Measurements from ENCODE around the gene CNIH4.

Gene CNIH4

GRCh38 chr1:224328644-224329043 lies 28.0 kb upstream of the CNIH4 start:
- DNase-seq (ENCODE audit: low read depth), result no peak
- peak overlapping the region; percentile 94 for H3K4me3 ChIP-seq (replicated peaks; ENCODE audit: low read depth, low read length)
- no peak for TF ChIP-seq CTCF (IDR thresholded peaks at IDR 0.05; ENCODE audit: low read length, missing control alignments)

GRCh38 chr1:224329484-224329841 lies 27.2 kb upstream of the CNIH4 start:
- H3K4me3 ChIP-seq (replicated peaks; ENCODE audit: low read depth, low read length), result peak overlapping the region; percentile 94
- no peak for TF ChIP-seq CTCF (IDR thresholded peaks at IDR 0.05; ENCODE audit: low read length, missing control alignments)
- no peak for DNase-seq (ENCODE audit: low read depth)

- no peak for TF ChIP-seq CTCF (IDR thresholded peaks at IDR 0.05; ENCODE audit: low read length, missing control alignments)
- H3K4me3 ChIP-seq (replicated peaks; ENCODE audit: low read depth, low read length), result peak within 1 kb of the TSS; percentile 94
- peak; percentile 89 for DNase-seq (ENCODE audit: low read depth)
Observed at GRCh38 chr1:224329842-224330753, 26.6 kb upstream of the CNIH4 start, which contains the start of gene NVL. Gene NVL (minus strand): TSS chr1:224330172. CDS start chr1:224330127, 45 bp downstream.

- DNase-seq (ENCODE audit: low read depth), result no peak
- TF ChIP-seq CTCF (IDR thresholded peaks at IDR 0.05; ENCODE audit: low read length, missing control alignments), result no peak
- H3K4me3 ChIP-seq (replicated peaks; ENCODE audit: low read depth, low read length), result no peak overlapping the region
Observed at GRCh38 chr1:224331326-224331725, 25.4 kb upstream of the CNIH4 start.

- DNase-seq (ENCODE audit: low read depth), result no peak
- TF ChIP-seq CTCF (IDR thresholded peaks at IDR 0.05; ENCODE audit: low read length, missing control alignments), result no peak
Observed at GRCh38 chr1:224331824-224332223, 24.9 kb upstream of the CNIH4 start.

GRCh38 chr1:224333309-224333926 lies 23.3 kb upstream of the CNIH4 start:
- peak; percentile 67 for TF ChIP-seq CTCF (IDR thresholded peaks at IDR 0.05; ENCODE audit: low read length, missing control alignments)
- no peak overlapping the region for H3K4me3 ChIP-seq (replicated peaks; ENCODE audit: low read depth, low read length)
- DNase-seq (ENCODE audit: low read depth), result peak; percentile 79

More at GRCh38 chr1:224331824-224332223, 24.9 kb upstream of the CNIH4 start:
- no peak overlapping the region for H3K4me3 ChIP-seq (replicated peaks; ENCODE audit: low read depth, low read length)
